GM12872 (cell line): ENCODE measurements around the gene ZNF474.

Experiments used
- CTCF ChIP-seq: IDR thresholded peaks from 3 replicates; pipeline ENCODE4 v1.5.1; 2011; ENCODE audit warnings: low read depth, mild to moderate bottlenecking, low read length, moderate library complexity; ENCODE audit not compliant: insufficient read depth

Gene ZNF474

GRCh38 chr5:122110987-122111386 is 18.4 kb upstream of the ZNF474 start:
- no peak for TF ChIP-seq CTCF

DNA sequence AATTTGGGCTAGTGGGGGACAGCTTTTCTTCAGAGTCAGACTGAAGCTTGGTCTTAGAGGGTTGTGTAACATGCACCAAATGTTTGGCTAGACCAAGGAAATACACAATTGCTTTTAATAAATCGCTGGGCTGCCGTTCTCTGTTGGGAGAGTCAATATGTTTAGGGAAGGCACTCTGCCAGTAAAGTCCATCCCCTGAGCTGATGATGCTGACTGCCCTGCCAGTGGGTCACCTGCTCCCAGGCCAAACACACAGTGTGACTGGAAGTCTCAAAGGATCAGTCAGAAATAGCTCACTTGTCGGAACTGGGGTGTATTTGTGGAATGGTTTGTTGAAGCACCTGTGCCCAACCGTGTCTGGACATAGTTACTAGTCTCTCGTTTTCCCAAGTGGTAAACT is 17.9 kb upstream of the ZNF474 start:
- no peak for TF ChIP-seq CTCF

DNA sequence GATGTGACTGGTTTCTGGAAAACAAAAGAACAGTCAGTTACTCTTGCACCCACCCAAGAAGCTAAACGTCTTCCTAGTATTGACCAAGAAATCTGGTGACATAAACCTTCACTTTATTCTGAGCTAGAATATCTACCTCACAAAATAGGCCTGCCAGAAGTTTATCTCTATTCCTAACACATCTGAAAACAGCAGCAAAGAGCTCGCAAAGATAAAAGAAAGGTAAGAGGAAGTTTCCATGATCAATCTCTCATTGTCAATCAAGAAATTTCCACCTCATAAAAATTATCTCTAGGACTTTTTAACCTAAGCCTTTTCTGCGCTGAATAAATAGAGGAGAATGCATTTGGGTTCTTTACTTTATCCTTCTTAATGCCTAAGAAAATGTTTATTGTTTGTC is 17.3 kb upstream of the ZNF474 start:
- no peak for TF ChIP-seq CTCF

- no peak for TF ChIP-seq CTCF
Observed at GRCh38 chr5:122112733-122113558, 16.4 kb upstream of the ZNF474 start.

GRCh38 chr5:122114501-122114900 is 14.8 kb upstream of the ZNF474 start:
- TF ChIP-seq CTCF: no peak

DNA sequence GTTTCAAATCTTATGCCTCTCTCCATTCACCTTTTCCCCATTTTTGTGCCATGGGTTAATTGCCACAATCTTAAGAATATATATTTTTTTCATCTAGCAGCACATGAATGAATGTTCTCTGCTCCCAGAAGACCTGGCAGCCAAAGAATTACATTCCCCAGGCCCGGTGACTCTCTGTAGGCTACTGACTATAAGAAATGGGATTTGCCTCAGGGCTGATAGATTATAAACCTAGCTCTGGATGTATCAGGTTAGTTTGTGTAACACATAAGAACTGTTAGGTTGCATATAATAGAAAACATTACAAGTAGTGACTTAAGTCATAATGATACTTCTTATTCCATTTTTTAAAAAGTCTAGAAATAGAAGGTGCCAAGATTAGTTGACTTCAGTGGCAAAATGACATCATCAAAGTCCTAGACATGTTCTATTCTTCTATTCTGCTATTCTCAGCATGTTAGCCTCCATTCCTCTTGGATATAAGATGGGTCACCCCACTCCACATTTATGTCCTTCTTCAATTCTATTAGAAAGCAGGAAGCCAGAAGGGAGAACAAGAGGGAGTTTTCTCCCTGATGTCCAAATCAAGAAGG is 10.9 kb upstream of the ZNF474 start:
- no peak for TF ChIP-seq CTCF

- no peak for TF ChIP-seq CTCF
Observed at GRCh38 chr5:122119205-122119604, 10.1 kb upstream of the ZNF474 start.
